Osteoblast (primary cell): ENCODE results near the gene MRPL12. TPM values are rescaled to one million over a fixed set of nuclear protein-coding genes. Genes with fewer than 3 reads are reported as not detected.

Experiments used
- DNase-seq: peaks from one replicate; pipeline ENCODE4 v3.0.0; 2011; ENCODE audit warnings: low spot score, mixed read lengths; ENCODE audit not compliant: insufficient read length; ENCODE audit errors: missing footprints
- H2AFZ ChIP-seq: 2 replicates; pipeline ENCODE4 v1.6.0; 2011; ENCODE audit warnings: mild to moderate bottlenecking, low read length
- H3K27ac ChIP-seq: 2 replicates; pipeline ENCODE4 v1.5.1; 2011; ENCODE audit warnings: mild to moderate bottlenecking, low read depth, low read length, moderate library complexity
- H3K27me3 ChIP-seq: 2 replicates; pipeline ENCODE4 v1.6.0; 2012; ENCODE audit warnings: mild to moderate bottlenecking, control low read depth, inconsistent platforms, low read length, moderate library complexity; ENCODE audit not compliant: insufficient read depth
- H3K36me3 ChIP-seq: 2 replicates; pipeline ENCODE4 v1.5.1; 2011; ENCODE audit warnings: mild to moderate bottlenecking, low read length, control low read depth, moderate library complexity; ENCODE audit not compliant: insufficient read depth
- H3K4me1 ChIP-seq: 2 replicates; pipeline ENCODE4 v1.5.1; 2011; ENCODE audit warnings: mild to moderate bottlenecking, low read length, control low read depth, moderate library complexity; ENCODE audit not compliant: insufficient read depth
- H3K4me2 ChIP-seq: 2 replicates; pipeline ENCODE4 v1.6.0; 2011; ENCODE audit warnings: mild to moderate bottlenecking, low read length; ENCODE audit not compliant: insufficient read depth
- H3K4me3 ChIP-seq: fragments of 200-600 bp; sonication (generic); 3 replicates; pipeline ENCODE4 v1.5.1; 2012; ENCODE audit warnings: mild to moderate bottlenecking, low read length, inconsistent platforms; ENCODE audit not compliant: insufficient read depth
- H3K79me2 ChIP-seq: 2 replicates; pipeline ENCODE4 v1.6.0; 2012; ENCODE audit warnings: mild to moderate bottlenecking, low read length, control low read depth, inconsistent platforms; ENCODE audit not compliant: insufficient read depth
- H3K9me3 ChIP-seq: 2 replicates; pipeline ENCODE4 v1.5.1; 2011; ENCODE audit warnings: low read depth, low read length, control low read depth
- H4K20me1 ChIP-seq: 2 replicates; pipeline ENCODE4 v1.6.0; 2012; ENCODE audit warnings: mild to moderate bottlenecking, low read length, control low read depth; ENCODE audit not compliant: insufficient read depth
- CTCF ChIP-seq: IDR thresholded peaks from 2 replicates; pipeline ENCODE4 v1.5.1; 2011; ENCODE audit warnings: mild to moderate bottlenecking, low read depth, low read length, moderate library complexity; ENCODE audit errors: extremely low read depth
- small RNA-seq: library from RNA; depleted of rRNA; stranded (forward); fragments of <200 nt; gene quantifications from one replicate; pipeline ENCODE3, GENCODE V24; 2012
- total RNA-seq: library from RNA; depleted of rRNA; stranded (reverse); fragments of >200 nt; gene quantifications from 2 replicates; pipeline ENCODE4 v1.2.3, GENCODE V29; 2012

The MRPL12 gene
- total RNA-seq, 1 donor = 6.2 TPM

- Histone ChIP-seq H4K20me1 (no peaks in the 10 kb centered on the region), H3K27me3 (peaks cover 10% of the 10 kb centered on the region), H3K4me3 (no peak overlapping the region), H3K9me3 (no peaks in the 10 kb centered on the region), H3K27ac (no peak overlapping the region), H3K36me3 (no peaks in the 10 kb centered on the region), H2AFZ (no peak overlapping the region), H3K4me2 (no peak overlapping the region), H3K4me1 (no peaks in the 10 kb centered on the region), H3K79me2 (no peaks in the 10 kb centered on the region)
- peak; percentile 74 for DNase-seq
- TF ChIP-seq CTCF = no peak
Observed at GRCh38 chr17:81741594-81742452, 38.7 kb downstream of the MRPL12 start.

Small RNAs within 50 kb of the gene (small RNA-seq; reads per million reads assigned to genes)
- gene MIR6786 = not detected

Other genes with a start within 250 kb of the MRPL12 start
- 10,373 and 13,273 TPM in 2 replicates for gene ACTG1, start 190.6 kb upstream of the MRPL12 start, total RNA-seq
- gene FSCN2, start 175.0 kb upstream of the MRPL12 start, total RNA-seq = 2.9 and 5.1 TPM in 2 replicates
- 43.0 and 44.5 TPM in 2 replicates for gene FAAP100, start 151.0 kb upstream of the MRPL12 start, total RNA-seq
- gene NPLOC4, start 66.3 kb upstream of the MRPL12 start, total RNA-seq = 97.8 and 118 TPM in 2 replicates
- gene TSPAN10, start 66.2 kb upstream of the MRPL12 start, total RNA-seq = 2.9 and 11.5 TPM in 2 replicates
- not detected in 2 replicates for gene PDE6G, start 46.8 kb upstream of the MRPL12 start, total RNA-seq
- 21.0 and 21.5 TPM in 2 replicates for gene OXLD1, start 36.8 kb upstream of the MRPL12 start, total RNA-seq
- gene CCDC137, start 36.6 kb upstream of the MRPL12 start, total RNA-seq = 4.7 and 5.6 TPM in 2 replicates
- 24.5 and 26.1 TPM in 2 replicates for gene ARL16, start 19.6 kb upstream of the MRPL12 start, total RNA-seq
- 100 and 110 TPM in 2 replicates for gene HGS, start 19.4 kb upstream of the MRPL12 start, total RNA-seq
- gene SLC25A10, start 8.9 kb downstream of the MRPL12 start, total RNA-seq = 7.6 and 8.3 TPM in 2 replicates
- under 0.01 TPM in 1 of 2 replicates, not detected in the other for gene GCGR, start 100.8 kb downstream of the MRPL12 start, total RNA-seq
- 136 and 163 TPM in 2 replicates for gene MCRIP1, start 129.9 kb downstream of the MRPL12 start, total RNA-seq
- gene PPP1R27, start 131.7 kb downstream of the MRPL12 start, total RNA-seq = not detected in 2 replicates
- gene P4HB, start 157.2 kb downstream of the MRPL12 start, total RNA-seq = 1,119 and 1,240 TPM in 2 replicates
- 120 and 133 TPM in 2 replicates for gene ARHGDIA, start 168.0 kb downstream of the MRPL12 start, total RNA-seq
- 58.0 and 60.1 TPM in 2 replicates for gene ALYREF, start 188.2 kb downstream of the MRPL12 start, total RNA-seq
- 105 and 123 TPM in 2 replicates for gene ANAPC11, start 188.4 kb downstream of the MRPL12 start, total RNA-seq
- gene NPB, start 198.9 kb downstream of the MRPL12 start, total RNA-seq = under 0.01 TPM in 1 of 2 replicates, not detected in the other
- 61.6 and 67.0 TPM in 2 replicates for gene PCYT2, start 208.0 kb downstream of the MRPL12 start, total RNA-seq
- gene SIRT7, start 214.8 kb downstream of the MRPL12 start, total RNA-seq = 15.0 and 22.1 TPM in 2 replicates
- gene MAFG, start 224.4 kb downstream of the MRPL12 start, total RNA-seq = 27.1 and 32.6 TPM in 2 replicates
- 121 and 141 TPM in 2 replicates for gene PYCR1, start 233.9 kb downstream of the MRPL12 start, total RNA-seq
- not detected in 2 replicates for gene MYADML2, start 243.9 kb downstream of the MRPL12 start, total RNA-seq